Mesothelial cell of epicardium (in vitro differentiated cells): ENCODE measurements around the gene CEACAM19. TPM values are rescaled to one million over a fixed set of nuclear protein-coding genes. Genes with fewer than 3 reads are reported as not detected.

Experiments
- DNase-seq, 2 experiments: peaks; one replicate each; pipeline ENCODE4 v3.0.0; 2021; ENCODE audit warnings: low spot score in 2 of 2; ENCODE audit not compliant: unreplicated experiment in 2 of 2
- H3K27ac Mint-ChIP-seq: 2 replicates; pipeline ENCODE4 v1.8.0; 2021; ENCODE audit warnings: mixed read lengths
- H3K27me3 Mint-ChIP-seq: 2 replicates; pipeline ENCODE4 v1.8.0; 2021; ENCODE audit warnings: low read depth, mixed read lengths
- H3K36me3 Mint-ChIP-seq: 2 replicates; pipeline ENCODE4 v1.8.0; 2021; ENCODE audit warnings: mixed read lengths
- H3K4me1 Mint-ChIP-seq: 2 replicates; pipeline ENCODE4 v1.8.0; 2021; ENCODE audit warnings: mixed read lengths
- H3K4me3 Mint-ChIP-seq: 2 replicates; pipeline ENCODE4 v1.8.0; 2021; ENCODE audit warnings: mild to moderate bottlenecking, moderate library complexity, mixed read lengths
- H3K9me3 Mint-ChIP-seq: 2 replicates; pipeline ENCODE4 v1.8.0; 2021; ENCODE audit warnings: mixed read lengths
- total RNA-seq: library from RNA; stranded (reverse); gene quantifications from 3 replicates; pipeline ENCODE4 v1.2.1, GENCODE V29; 2021
- TF ChIP-seq, protein P1 (sequence below): fragments of 200-600 bp; sonication (generic); IDR thresholded peaks from one replicate; pipeline ENCODE4 v1.5.0; 2021; ENCODE audit warnings: antibody characterized with exemption; ENCODE audit not compliant: unreplicated experiment

CEACAM19 gene
- total RNA-seq, 1 donor from 2014 or later = 11.2 TPM

DNA sequence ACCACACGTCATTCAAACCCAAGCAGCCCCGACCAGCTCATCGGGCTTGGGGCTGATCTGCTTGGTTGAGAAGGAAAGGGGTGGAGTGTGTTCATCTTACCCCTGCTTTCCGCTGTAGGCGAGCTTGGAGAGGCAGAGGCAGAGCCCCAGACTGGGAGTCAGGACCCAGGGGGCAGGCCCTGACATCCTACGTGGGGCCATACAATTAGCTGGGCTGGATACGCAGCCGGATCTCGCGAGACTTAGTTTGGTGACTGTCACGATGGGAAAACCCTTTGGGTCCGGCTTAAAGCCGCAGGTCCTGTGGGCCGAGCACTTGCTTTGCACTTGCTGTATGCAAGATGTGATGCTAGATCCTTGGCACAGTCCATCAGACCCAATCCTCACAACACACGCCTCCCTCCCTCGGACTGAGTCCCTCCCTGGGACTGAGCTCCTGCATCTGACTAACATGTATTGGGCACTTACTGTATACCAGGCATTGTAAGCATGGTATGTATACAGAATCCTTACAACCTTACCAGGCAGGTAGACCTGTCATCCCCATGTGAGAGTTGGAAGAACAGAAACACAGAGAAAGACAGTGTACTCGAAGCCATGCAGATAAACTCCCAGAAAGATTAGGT is 31.4 kb downstream of the CEACAM19 start:
- H3K4me1 Mint-ChIP-seq = no peaks in the 10 kb centered on the region
- H3K9me3 Mint-ChIP-seq = no peaks in the 10 kb centered on the region
- H3K27ac Mint-ChIP-seq = no peak overlapping the region

DNA sequence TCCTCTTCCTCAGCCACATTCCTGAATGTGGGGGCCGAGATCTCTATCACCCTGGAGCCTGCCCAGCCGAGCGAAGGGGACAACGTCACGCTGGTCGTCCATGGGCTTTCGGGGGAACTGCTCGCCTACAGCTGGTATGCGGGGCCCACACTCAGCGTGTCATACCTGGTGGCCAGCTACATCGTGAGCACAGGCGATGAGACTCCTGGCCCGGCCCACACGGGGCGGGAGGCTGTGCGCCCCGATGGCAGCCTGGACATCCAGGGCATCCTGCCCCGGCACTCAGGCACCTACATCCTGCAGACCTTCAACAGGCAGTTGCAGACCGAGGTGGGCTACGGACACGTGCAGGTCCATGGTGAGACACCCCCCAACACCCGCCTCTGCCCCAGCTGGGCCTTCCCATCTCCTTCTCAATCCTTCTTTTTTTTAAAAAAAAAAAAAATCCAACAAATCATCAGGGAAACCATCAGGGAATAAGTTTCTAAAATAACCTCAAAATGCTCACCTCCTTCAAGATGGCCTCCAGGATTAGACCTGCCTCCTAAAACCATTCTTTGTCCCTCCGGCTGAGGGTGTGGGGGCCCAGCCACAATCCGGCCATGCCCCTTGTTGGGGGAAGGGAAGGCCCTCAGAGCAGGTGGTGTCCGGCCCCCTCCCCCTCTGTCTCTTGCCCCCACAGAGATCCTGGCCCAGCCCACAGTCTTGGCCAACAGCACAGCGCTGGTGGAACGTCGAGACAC is 32.2 kb downstream of the CEACAM19 start:
- Mint-ChIP-seq H3K27me3 (no peaks in the 10 kb centered on the region), H3K9me3 (no peaks in the 10 kb centered on the region), H3K27ac (no peak overlapping the region), H3K4me1 (no peaks in the 10 kb centered on the region), H3K4me3 (no peak overlapping the region), H3K36me3 (no peaks in the 10 kb centered on the region)
- DNase-seq = no peak
- TF ChIP-seq, protein P1, sequence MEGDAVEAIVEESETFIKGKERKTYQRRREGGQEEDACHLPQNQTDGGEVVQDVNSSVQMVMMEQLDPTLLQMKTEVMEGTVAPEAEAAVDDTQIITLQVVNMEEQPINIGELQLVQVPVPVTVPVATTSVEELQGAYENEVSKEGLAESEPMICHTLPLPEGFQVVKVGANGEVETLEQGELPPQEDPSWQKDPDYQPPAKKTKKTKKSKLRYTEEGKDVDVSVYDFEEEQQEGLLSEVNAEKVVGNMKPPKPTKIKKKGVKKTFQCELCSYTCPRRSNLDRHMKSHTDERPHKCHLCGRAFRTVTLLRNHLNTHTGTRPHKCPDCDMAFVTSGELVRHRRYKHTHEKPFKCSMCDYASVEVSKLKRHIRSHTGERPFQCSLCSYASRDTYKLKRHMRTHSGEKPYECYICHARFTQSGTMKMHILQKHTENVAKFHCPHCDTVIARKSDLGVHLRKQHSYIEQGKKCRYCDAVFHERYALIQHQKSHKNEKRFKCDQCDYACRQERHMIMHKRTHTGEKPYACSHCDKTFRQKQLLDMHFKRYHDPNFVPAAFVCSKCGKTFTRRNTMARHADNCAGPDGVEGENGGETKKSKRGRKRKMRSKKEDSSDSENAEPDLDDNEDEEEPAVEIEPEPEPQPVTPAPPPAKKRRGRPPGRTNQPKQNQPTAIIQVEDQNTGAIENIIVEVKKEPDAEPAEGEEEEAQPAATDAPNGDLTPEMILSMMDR = no peak

More for the DNA sequence above, 31.4 kb downstream of the CEACAM19 start:
- no peak overlapping the region for H3K4me3 Mint-ChIP-seq
- no peak for DNase-seq
- no peaks in the 10 kb centered on the region for H3K27me3 Mint-ChIP-seq
- TF ChIP-seq, protein P1 = no peak
- H3K36me3 Mint-ChIP-seq = no peaks in the 10 kb centered on the region

DNA sequence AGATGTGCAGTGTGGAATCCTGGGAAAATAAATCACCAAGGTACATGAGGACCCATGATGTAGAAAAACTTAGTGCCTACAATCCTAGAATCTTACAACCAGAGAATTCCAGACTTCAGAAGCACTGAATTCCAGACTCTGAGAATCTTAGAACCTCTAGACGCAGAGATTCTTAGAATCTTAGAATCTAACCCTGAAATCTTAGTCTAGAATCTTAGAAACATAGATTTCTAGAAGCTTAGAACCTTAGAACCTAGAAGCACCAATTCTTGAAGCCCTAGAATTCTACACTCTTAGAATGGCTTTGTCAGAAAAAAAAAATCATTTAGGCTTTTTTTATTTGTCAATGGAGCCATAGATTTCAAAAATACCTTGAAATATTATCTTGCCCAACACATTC is 33.7 kb downstream of the CEACAM19 start:
- Mint-ChIP-seq H3K27ac (no peak overlapping the region), H3K9me3 (no peaks in the 10 kb centered on the region), H3K36me3 (no peaks in the 10 kb centered on the region), H3K4me1 (no peaks in the 10 kb centered on the region), H3K4me3 (no peak overlapping the region), H3K27me3 (no peaks in the 10 kb centered on the region)
- no peak for DNase-seq
- TF ChIP-seq, protein P1 = no peak

DNA sequence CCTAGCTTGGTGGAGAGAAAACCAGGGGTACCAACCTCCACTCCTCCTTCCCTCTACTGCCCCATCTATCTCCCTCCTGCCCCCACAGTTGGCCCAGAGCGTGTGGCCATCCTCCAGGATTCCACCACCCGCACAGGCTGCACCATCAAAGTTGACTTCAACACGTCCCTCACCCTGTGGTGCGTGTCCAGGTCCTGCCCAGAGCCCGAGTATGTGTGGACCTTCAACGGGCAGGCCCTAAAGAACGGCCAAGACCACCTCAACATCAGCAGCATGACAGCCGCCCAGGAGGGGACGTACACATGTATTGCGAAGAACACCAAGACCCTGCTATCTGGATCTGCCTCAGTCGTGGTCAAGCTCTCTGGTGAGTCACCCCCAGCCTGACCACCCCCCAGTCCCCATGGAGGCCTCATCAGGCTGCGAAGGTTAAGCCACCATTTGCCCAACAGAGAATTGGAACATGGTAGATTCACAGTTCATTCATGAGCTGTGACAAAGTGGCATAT is 34.3 kb downstream of the CEACAM19 start:
- no peaks in the 10 kb centered on the region for H3K36me3 Mint-ChIP-seq
- DNase-seq = no peak
- H3K4me1 Mint-ChIP-seq = no peaks in the 10 kb centered on the region
- no peak overlapping the region for H3K4me3 Mint-ChIP-seq
- no peaks in the 10 kb centered on the region for H3K9me3 Mint-ChIP-seq
- TF ChIP-seq, protein P1 = no peak
- no peak overlapping the region for H3K27ac Mint-ChIP-seq
- no peaks in the 10 kb centered on the region for H3K27me3 Mint-ChIP-seq

DNA sequence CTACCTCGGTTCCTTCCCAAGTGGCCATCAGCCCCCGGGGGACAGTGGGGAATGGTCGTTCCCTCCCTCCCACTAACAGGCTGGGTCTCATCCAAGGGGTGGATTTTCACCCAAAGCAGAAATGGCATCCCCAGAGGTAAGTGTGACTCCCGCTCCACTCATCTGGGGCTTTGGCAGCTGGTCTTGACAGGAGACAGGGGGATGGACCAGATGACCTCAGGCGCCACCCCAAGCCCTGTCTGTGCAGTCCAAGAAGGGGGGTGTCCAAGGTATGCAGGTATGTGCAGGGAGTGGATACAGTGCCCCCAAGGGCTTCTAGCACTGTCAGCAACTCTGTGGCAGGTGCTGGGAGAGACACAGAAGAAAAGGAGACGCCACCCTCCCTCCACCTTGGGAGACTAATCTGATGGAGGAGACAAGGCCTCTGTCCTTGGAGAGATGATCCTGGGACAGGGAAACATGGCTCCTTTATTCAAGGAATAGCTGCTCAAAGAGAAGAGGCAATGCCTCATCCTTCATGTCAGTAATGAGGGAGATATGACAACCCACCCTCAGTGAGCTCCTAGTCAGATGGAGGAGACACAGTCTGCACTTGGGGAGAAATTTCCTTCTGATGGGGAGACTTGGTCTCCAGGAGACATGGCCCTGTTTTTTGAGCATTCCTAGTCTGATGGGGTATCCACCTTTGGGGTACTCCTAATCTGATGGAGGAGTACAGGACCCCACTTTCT is 35.4 kb downstream of the CEACAM19 start:
- Mint-ChIP-seq H3K9me3 (no peaks in the 10 kb centered on the region), H3K36me3 (no peaks in the 10 kb centered on the region), H3K27ac (no peak overlapping the region)

More for the DNA sequence above, 35.4 kb downstream of the CEACAM19 start:
- Mint-ChIP-seq H3K27me3 (no peaks in the 10 kb centered on the region), H3K4me3 (no peak overlapping the region), H3K4me1 (no peaks in the 10 kb centered on the region)
- TF ChIP-seq, protein P1 = no peak
- DNase-seq = no peak
